ENCODE measurements around the gene OPRL1.
"Not testable (repeated sequence)": the region's sequence is repeated elsewhere in the genome, so short reads cannot be mapped to it uniquely, and the experiment has no call there.

OPRL1 gene

GRCh38 chr20:64112691-64113443, 33.0 kb downstream of the OPRL1 start:
- ATAC-seq: no peak
- Mint-ChIP-seq H3K36me3 (ENCODE audit: low read depth) (no peaks in the 10 kb centered on the region), H3K4me1 (peaks cover 3% of the 10 kb centered on the region)

GRCh38 chr20:64113444-64113775, 33.5 kb downstream of the OPRL1 start:
- Mint-ChIP-seq H3K4me1 (no peaks in the 10 kb centered on the region), H3K27me3 (no peaks in the 10 kb centered on the region), H3K36me3 (ENCODE audit: low read depth) (no peaks in the 10 kb centered on the region), H3K27ac (no peak overlapping the region), H3K9me3 (no peaks in the 10 kb centered on the region), H3K4me3 (no peak overlapping the region)
- DNase-seq (no peak), ATAC-seq (no peak)

More at GRCh38 chr20:64112691-64113443, 33.0 kb downstream of the OPRL1 start:
- H3K4me3 Mint-ChIP-seq: no peak overlapping the region
- no peaks in the 10 kb centered on the region for H3K9me3 Mint-ChIP-seq
- H3K27me3 Mint-ChIP-seq: no peaks in the 10 kb centered on the region
- no peak overlapping the region for H3K27ac Mint-ChIP-seq
- no peak for DNase-seq

GRCh38 chr20:64113796-64114355, 34.0 kb downstream of the OPRL1 start:
- Mint-ChIP-seq H3K4me3 (no peak overlapping the region), H3K36me3 (ENCODE audit: low read depth) (no peaks in the 10 kb centered on the region), H3K27ac (no peak overlapping the region), H3K27me3 (no peaks in the 10 kb centered on the region), H3K4me1 (no peaks in the 10 kb centered on the region), H3K9me3 (no peaks in the 10 kb centered on the region)
- DNase-seq (no peak), ATAC-seq (no peak)

- DNase-seq (no peak), ATAC-seq (no peak)
- H3K4me3 Mint-ChIP-seq: no peak overlapping the region
- H3K4me1 Mint-ChIP-seq: no peaks in the 10 kb centered on the region
- H3K9me3 Mint-ChIP-seq: no peaks in the 10 kb centered on the region
- H3K27ac Mint-ChIP-seq: no peak overlapping the region
- H3K36me3 Mint-ChIP-seq (ENCODE audit: low read depth): no peaks in the 10 kb centered on the region
- H3K27me3 Mint-ChIP-seq: no peaks in the 10 kb centered on the region
Measured at GRCh38 chr20:64114356-64114971, 34.6 kb downstream of the OPRL1 start.

- no peak for DNase-seq
- no peaks in the 10 kb centered on the region for H3K9me3 Mint-ChIP-seq
Measured at GRCh38 chr20:64115171-64115911, 35.5 kb downstream of the OPRL1 start.

GRCh38 chr20:64116016-64116415, 36.1 kb downstream of the OPRL1 start:
- Mint-ChIP-seq H3K4me1 (peaks cover 9% of the 10 kb centered on the region), H3K27ac (no peak overlapping the region), H3K36me3 (ENCODE audit: low read depth) (no peaks in the 10 kb centered on the region), H3K4me3 (no peak overlapping the region), H3K27me3 (no peaks in the 10 kb centered on the region), H3K9me3 (no peaks in the 10 kb centered on the region)
- ATAC-seq (no peak), DNase-seq (no peak)

More at GRCh38 chr20:64115171-64115911, 35.5 kb downstream of the OPRL1 start:
- Mint-ChIP-seq H3K27ac (no peak overlapping the region), H3K4me3 (no peak overlapping the region), H3K27me3 (no peaks in the 10 kb centered on the region), H3K4me1 (peaks cover 7% of the 10 kb centered on the region), H3K36me3 (ENCODE audit: low read depth) (no peaks in the 10 kb centered on the region)
- no peak for ATAC-seq

- Mint-ChIP-seq H3K4me3 (no peak overlapping the region), H3K36me3 (ENCODE audit: low read depth) (no peaks in the 10 kb centered on the region), H3K9me3 (no peaks in the 10 kb centered on the region), H3K27ac (no peak overlapping the region), H3K4me1 (peaks cover 9% of the 10 kb centered on the region), H3K27me3 (peaks cover 4% of the 10 kb centered on the region)
- no peak for DNase-seq
- ATAC-seq: no peak
Measured at GRCh38 chr20:64116541-64117431, 36.9 kb downstream of the OPRL1 start.

- H3K27ac Mint-ChIP-seq, ATAC-seq, DNase-seq: not testable (repeated sequence)
Measured at GRCh38 chr20:64117432-64117777, 37.5 kb downstream of the OPRL1 start.

GRCh38 chr20:64119301-64119680, 39.4 kb downstream of the OPRL1 start:
- no peak overlapping the region for H3K4me3 Mint-ChIP-seq
- H3K36me3 Mint-ChIP-seq (ENCODE audit: low read depth): no peaks in the 10 kb centered on the region
- H3K4me1 Mint-ChIP-seq: peaks cover 9% of the 10 kb centered on the region
- no peaks in the 10 kb centered on the region for H3K9me3 Mint-ChIP-seq
- no peak for DNase-seq
- peaks cover 5% of the 10 kb centered on the region for H3K27me3 Mint-ChIP-seq
- no peak overlapping the region for H3K27ac Mint-ChIP-seq
- ATAC-seq: no peak

More at GRCh38 chr20:64117432-64117777, 37.5 kb downstream of the OPRL1 start:
- H3K27me3 Mint-ChIP-seq; H3K36me3 Mint-ChIP-seq (ENCODE audit: low read depth); H3K4me1 Mint-ChIP-seq; H3K4me3 Mint-ChIP-seq; H3K9me3 Mint-ChIP-seq: not testable (repeated sequence)

- DNase-seq (no peak), ATAC-seq (no peak)
- Mint-ChIP-seq H3K9me3 (no peaks in the 10 kb centered on the region), H3K36me3 (ENCODE audit: low read depth) (no peaks in the 10 kb centered on the region), H3K27ac (peak overlapping the region; percentile 81), H3K27me3 (peaks cover 5% of the 10 kb centered on the region), H3K4me3 (peak overlapping the region; percentile 17), H3K4me1 (peaks cover 9% of the 10 kb centered on the region)
Measured at GRCh38 chr20:64119681-64120341, 39.9 kb downstream of the OPRL1 start.

GRCh38 chr20:64121586-64121985, 41.7 kb downstream of the OPRL1 start:
- Mint-ChIP-seq H3K4me1 (peaks cover 9% of the 10 kb centered on the region), H3K27ac (no peak overlapping the region), H3K27me3 (peaks cover 5% of the 10 kb centered on the region), H3K36me3 (ENCODE audit: low read depth) (no peaks in the 10 kb centered on the region), H3K4me3 (no peak overlapping the region), H3K9me3 (no peaks in the 10 kb centered on the region)
- ATAC-seq (no peak), DNase-seq (no peak)

GRCh38 chr20:64122927-64123326, 43.0 kb downstream of the OPRL1 start:
- DNase-seq, ATAC-seq: not testable (repeated sequence)

GRCh38 chr20:64123517-64123916, 43.6 kb downstream of the OPRL1 start:
- not testable (repeated sequence) for DNase-seq; ATAC-seq; H3K9me3 Mint-ChIP-seq; H3K4me1 Mint-ChIP-seq; H3K27me3 Mint-ChIP-seq; H3K4me3 Mint-ChIP-seq; H3K36me3 Mint-ChIP-seq (ENCODE audit: low read depth); H3K27ac Mint-ChIP-seq

More at GRCh38 chr20:64122927-64123326, 43.0 kb downstream of the OPRL1 start:
- not testable (repeated sequence) for H3K27me3 Mint-ChIP-seq; H3K27ac Mint-ChIP-seq; H3K4me3 Mint-ChIP-seq; H3K9me3 Mint-ChIP-seq; H3K4me1 Mint-ChIP-seq; H3K36me3 Mint-ChIP-seq (ENCODE audit: low read depth)

Measured in activated naive CD8-positive, alpha-beta T cell treated with anti-CD3 and anti-CD28 coated beads, Interleukin-2, amount 50 U/mL, for 24 hours (primary cell).